ENCODE results near the gene GPC6.

DNA sequence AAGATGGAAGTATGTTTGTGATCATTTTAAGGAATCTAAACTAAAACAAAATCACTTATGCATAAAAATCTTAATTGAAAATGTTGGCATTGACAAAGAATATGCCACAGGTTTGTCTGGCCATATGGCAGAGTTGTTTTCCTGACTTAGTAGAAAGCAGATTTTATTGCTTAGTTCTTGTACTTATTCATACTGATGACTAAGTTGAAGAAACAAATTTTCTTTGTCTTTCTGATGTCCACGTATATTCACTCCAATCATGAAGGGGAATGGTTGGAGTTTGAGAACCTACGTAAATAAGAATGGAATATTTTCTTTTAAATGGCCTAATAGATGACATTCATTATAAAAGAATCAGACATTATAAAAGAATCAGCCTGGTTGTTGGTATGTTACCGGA is 8.0 kb upstream of the GPC6 start:
- TF ChIP-seq, protein P1, sequence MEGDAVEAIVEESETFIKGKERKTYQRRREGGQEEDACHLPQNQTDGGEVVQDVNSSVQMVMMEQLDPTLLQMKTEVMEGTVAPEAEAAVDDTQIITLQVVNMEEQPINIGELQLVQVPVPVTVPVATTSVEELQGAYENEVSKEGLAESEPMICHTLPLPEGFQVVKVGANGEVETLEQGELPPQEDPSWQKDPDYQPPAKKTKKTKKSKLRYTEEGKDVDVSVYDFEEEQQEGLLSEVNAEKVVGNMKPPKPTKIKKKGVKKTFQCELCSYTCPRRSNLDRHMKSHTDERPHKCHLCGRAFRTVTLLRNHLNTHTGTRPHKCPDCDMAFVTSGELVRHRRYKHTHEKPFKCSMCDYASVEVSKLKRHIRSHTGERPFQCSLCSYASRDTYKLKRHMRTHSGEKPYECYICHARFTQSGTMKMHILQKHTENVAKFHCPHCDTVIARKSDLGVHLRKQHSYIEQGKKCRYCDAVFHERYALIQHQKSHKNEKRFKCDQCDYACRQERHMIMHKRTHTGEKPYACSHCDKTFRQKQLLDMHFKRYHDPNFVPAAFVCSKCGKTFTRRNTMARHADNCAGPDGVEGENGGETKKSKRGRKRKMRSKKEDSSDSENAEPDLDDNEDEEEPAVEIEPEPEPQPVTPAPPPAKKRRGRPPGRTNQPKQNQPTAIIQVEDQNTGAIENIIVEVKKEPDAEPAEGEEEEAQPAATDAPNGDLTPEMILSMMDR (IDR thresholded peaks at IDR 0.05; ENCODE audit: low read length), result no peak
- no peak for TF ChIP-seq EZH2 (optimal IDR thresholded peaks at IDR 0.05; ENCODE audit: low read depth, low read length)
